ENCODE results near the gene SQOR.

Gene SQOR

DNA sequence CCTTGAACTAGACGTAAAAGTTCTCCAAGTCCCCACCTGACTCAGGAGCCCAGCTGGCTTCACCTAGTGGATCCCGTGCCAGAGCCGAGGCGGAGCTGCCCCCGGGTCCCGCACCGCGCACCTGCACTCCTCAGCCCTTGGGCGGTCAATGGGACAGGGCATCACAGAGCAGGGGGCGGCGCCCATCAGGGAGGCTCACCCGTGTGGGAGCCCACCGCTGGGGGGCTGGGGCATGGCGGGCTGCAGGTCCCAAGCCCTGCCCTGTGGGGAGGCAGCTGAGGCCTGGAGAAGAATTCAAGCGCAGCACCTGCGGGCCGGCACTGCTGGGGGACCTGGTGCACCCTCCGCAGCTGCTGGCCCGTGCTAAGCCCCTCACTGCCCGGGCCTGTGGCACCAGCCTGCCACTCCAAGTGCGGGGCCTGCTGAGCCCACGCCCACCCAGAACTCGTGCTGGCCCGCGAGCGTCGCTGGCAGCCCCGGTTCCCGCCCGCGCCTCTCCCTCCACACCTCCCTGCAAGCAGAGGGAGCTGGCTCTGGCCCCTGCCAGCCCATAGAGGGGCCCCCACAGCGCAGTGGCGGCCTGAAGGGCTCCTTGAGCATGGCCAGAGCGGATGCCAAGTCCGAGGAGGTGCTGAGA lies 16.2 kb downstream of the SQOR start:
- TF ChIP-seq, protein P1, sequence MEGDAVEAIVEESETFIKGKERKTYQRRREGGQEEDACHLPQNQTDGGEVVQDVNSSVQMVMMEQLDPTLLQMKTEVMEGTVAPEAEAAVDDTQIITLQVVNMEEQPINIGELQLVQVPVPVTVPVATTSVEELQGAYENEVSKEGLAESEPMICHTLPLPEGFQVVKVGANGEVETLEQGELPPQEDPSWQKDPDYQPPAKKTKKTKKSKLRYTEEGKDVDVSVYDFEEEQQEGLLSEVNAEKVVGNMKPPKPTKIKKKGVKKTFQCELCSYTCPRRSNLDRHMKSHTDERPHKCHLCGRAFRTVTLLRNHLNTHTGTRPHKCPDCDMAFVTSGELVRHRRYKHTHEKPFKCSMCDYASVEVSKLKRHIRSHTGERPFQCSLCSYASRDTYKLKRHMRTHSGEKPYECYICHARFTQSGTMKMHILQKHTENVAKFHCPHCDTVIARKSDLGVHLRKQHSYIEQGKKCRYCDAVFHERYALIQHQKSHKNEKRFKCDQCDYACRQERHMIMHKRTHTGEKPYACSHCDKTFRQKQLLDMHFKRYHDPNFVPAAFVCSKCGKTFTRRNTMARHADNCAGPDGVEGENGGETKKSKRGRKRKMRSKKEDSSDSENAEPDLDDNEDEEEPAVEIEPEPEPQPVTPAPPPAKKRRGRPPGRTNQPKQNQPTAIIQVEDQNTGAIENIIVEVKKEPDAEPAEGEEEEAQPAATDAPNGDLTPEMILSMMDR (conservative IDR thresholded peaks at IDR 0.05; ENCODE audit: low read length) = no peak
- DNase-seq (ENCODE audit: low read depth) = no peak

DNA sequence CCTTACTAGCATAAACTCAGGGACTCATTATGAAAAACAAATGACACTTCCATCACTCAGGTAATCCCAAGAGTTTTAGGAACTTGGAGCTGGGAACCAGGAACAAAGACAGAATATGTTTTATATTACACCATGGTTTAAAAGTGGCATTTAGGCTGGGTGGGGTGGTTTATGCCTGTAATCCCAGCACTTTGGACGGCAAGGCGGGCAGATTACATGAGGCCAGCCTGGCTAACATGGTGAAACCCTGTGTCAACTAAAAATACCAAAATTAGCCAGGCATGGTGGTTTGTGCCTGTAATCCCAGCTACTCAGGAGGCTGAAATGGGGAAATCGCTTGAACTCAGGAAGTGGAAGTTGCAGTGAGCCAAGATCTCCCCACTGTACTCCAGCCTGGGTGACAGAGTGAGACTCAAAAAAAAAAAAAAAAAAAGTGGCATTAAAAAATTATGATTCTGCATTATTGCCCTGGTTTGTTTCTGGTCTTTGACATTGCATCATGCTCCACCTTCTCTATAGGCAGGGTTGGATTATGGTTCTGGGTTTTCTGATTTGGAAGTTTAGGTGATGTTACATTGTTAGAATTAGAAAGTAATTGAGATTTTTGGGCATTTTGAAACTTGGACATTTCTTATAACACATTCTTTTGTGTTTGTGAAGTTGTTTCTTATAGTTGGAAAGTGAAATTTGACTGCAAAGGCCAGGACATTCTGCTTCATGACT lies 19.0 kb downstream of the SQOR start:
- TF ChIP-seq, protein P1 (conservative IDR thresholded peaks at IDR 0.05; ENCODE audit: low read length) = no peak
- peak; percentile 50 for DNase-seq (ENCODE audit: low read depth)

More for the DNA sequence above, 16.2 kb downstream of the SQOR start:
- no peak overlapping the region for H3K4me3 ChIP-seq (ENCODE audit: low read length)

GRCh38 chr15:45654749-45655148 lies 19.9 kb downstream of the SQOR start:
- TF ChIP-seq, protein P1 (conservative IDR thresholded peaks at IDR 0.05; ENCODE audit: low read length) = no peak

More for the DNA sequence above, 19.0 kb downstream of the SQOR start:
- H3K4me3 ChIP-seq (ENCODE audit: low read length) = no peak overlapping the region

DNA sequence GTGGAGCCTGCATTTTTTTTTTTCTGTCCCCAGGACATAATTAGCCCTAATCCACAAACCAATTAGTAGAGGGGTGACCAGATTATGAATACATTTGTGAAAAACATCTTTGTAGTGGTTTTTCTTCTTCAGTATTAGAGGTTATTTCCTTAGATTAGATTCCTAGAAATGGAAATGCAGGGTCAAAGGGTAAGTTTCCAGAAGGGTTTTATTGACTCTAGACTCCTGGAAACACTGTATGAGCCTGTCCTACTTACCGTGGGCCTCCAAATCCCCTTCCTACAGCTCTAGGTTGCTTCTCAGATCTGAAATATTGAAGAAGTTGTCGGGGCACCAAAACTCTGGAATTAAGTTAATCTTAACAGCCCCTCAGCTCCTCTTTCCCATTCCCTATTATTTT lies 22.4 kb downstream of the SQOR start:
- TF ChIP-seq, protein P1 (conservative IDR thresholded peaks at IDR 0.05; ENCODE audit: low read length) = no peak
- no peak overlapping the region for H3K4me3 ChIP-seq (ENCODE audit: low read length)
- no peak for DNase-seq (ENCODE audit: low read depth)

More at GRCh38 chr15:45654749-45655148, 19.9 kb downstream of the SQOR start:
- DNase-seq (ENCODE audit: low read depth) = no peak
- no peak overlapping the region for H3K4me3 ChIP-seq (ENCODE audit: low read length)

DNA sequence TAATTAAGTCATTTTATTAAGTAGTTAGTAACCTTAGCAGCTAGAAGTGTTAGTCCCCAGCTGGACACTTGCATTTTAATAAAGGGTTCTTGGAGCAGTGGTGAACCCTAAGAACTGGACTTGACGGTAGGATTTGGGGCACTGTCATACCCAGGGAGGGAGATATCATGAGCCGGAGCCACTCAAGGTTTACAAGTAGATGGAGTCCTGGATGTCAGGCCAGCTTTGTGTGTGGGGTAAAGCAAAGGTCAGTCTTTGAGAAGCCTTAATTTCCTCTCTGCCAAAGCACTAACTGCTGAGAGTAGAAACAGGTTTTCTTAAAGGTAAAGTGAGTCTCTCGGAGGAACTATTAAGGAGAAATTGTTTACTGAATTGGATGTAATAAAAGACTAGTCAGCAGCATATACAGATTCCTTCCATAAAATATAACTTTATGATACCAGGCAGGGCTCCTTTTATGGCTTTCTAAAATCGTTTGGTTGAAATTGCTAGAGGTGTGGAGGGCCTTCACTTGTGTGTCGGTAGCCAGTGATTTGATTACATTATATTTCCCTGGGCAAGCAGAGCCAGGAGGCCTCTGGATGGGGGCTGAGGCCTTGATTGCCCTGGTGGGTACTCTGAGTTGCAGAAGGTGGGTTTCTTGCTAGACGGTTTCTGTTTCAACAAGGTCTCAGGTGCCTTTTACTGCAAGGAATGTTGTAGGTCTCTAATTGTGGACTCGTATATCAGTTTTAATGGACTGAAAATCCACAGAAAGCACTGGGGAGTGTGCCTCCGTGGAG lies 23.1 kb downstream of the SQOR start:
- H3K4me3 ChIP-seq (ENCODE audit: low read length) = no peak overlapping the region
- TF ChIP-seq, protein P1 (conservative IDR thresholded peaks at IDR 0.05; ENCODE audit: low read length) = no peak
- no peak for DNase-seq (ENCODE audit: low read depth)

GRCh38 chr15:45660231-45660979 lies 25.6 kb downstream of the SQOR start:
- no peak overlapping the region for H3K4me3 ChIP-seq (ENCODE audit: low read length)
- DNase-seq (ENCODE audit: low read depth) = peak; percentile 50
- TF ChIP-seq, protein P1 (conservative IDR thresholded peaks at IDR 0.05; ENCODE audit: low read length) = no peak

All from AG10803 (cell line).